SU-DHL-6 (cell line): ENCODE data around the gene UBE4B.

Source experiments
- EZH2phosphoT487 ChIP-seq: fragments of 200-600 bp; sonication (generic), shearing (Covaris generic); conservative IDR thresholded peaks from 2 replicates; pipeline ENCODE4 v1.6.1; 2018; ENCODE audit warnings: mild to moderate bottlenecking, antibody characterized with exemption, low read length, moderate library complexity, mixed read lengths
- TF ChIP-seq, protein P1 (sequence below): fragments of 200-600 bp; sonication (generic); IDR thresholded peaks from one replicate; pipeline ENCODE4 v1.5.1; 2017; ENCODE audit warnings: antibody characterized with exemption, mild to moderate bottlenecking, low read length, moderate library complexity; ENCODE audit not compliant: insufficient read depth, poor library complexity, severe bottlenecking

DNA sequence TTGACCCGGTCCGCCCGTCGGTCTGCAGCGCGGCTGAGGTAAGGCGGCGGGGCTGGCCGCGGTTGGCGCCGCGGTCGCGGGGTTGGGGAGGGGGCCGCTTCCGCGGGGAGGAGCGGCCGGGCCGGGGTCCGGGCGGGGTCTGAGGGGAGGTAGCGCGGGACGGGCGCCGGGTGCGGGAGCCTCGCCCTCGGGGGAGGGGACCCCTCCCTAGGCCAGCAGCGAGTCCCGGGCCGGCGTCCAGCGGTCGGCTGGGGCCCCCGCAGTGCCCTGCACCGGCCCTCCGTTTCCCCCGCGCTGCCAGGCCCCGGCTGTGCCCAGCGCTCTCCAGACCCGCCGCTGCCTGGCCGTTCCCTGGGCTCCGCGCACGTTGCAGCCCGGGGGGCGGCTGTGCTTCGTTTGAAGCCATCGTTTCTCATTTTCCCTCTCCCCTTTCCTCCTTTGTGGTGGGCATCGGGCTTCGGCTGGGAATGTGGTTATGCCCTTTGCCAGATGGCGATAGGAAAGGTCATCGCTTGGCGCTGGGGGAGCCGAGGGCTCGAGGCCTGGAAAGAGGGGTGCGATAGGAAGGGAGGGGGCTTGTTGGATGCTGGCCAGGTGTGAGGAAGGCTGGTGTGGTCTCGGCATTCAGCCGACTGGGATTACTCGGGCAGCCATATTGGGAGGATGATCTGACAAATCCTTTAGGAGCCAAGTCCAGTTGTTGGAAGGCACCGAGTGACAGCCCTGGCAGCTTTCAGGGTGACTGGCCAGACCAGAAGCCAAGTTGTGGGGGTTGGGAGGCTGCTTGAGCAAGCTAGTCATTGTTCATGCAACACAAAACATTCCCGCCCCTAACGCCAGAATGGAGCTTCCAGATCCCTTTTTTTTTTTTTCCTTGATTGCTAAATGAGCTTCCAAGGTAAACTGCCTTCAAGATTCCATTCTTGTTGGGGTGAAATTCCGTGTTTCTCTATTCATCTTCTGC is 178.4 kb downstream of the UBE4B start:
- TF ChIP-seq, protein P1, sequence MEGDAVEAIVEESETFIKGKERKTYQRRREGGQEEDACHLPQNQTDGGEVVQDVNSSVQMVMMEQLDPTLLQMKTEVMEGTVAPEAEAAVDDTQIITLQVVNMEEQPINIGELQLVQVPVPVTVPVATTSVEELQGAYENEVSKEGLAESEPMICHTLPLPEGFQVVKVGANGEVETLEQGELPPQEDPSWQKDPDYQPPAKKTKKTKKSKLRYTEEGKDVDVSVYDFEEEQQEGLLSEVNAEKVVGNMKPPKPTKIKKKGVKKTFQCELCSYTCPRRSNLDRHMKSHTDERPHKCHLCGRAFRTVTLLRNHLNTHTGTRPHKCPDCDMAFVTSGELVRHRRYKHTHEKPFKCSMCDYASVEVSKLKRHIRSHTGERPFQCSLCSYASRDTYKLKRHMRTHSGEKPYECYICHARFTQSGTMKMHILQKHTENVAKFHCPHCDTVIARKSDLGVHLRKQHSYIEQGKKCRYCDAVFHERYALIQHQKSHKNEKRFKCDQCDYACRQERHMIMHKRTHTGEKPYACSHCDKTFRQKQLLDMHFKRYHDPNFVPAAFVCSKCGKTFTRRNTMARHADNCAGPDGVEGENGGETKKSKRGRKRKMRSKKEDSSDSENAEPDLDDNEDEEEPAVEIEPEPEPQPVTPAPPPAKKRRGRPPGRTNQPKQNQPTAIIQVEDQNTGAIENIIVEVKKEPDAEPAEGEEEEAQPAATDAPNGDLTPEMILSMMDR, result no peak
- TF ChIP-seq EZH2phosphoT487, result no peak
